Measurements from ENCODE around the gene GLB1L3.

GLB1L3 gene, protein sequence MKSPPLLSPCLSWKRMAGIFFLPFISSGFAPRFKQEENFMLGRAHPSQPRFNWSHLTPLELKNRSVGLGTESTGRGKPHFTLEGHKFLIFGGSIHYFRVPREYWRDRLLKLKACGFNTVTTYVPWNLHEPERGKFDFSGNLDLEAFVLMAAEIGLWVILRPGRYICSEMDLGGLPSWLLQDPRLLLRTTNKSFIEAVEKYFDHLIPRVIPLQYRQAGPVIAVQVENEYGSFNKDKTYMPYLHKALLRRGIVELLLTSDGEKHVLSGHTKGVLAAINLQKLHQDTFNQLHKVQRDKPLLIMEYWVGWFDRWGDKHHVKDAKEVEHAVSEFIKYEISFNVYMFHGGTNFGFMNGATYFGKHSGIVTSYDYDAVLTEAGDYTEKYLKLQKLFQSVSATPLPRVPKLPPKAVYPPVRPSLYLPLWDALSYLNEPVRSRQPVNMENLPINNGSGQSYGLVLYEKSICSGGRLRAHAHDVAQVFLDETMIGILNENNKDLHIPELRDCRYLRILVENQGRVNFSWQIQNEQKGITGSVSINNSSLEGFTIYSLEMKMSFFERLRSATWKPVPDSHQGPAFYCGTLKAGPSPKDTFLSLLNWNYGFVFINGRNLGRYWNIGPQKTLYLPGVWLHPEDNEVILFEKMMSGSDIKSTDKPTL

DNA sequence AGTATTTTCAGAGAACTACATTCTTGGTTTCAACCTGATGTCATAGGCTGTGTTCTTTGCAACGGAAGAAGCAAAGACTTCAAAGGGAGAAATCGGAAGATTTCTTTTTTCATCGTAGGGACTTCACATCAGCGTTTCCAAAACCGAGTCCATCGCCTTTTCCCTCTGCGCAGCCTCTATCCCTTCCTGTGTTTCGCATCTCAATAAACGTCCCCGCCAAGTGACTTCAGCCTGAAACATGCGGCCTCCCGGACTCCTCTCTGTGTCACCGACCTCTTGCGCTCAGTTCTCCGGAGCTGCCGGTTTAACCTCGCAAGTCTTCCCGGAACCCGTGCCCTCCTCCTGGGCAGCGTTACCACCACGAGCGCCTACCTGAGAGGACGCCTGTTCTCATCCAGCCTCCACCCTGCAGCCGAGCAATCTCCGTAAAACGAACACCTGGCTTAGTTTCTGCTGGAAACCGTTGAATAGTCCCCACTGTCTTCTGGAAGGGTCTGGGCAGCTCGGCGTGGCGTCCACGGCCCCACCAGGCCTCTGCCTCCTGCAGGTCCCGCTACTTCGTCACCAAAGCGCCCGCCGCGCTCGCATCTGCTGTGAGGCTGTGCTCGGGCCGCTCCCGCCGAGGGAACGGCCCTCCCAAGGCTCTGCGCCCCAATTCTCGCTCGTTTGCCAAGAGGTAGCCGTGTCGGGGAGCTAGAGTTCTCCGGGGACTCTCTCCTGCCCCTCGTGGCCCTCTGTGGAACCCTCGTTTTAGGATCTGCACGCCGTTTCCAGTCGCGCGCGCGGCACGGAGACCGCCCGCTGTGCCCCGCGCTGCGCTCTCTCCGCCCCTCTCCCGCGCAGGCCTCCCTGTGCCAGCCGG lies at the start of gene GLB1L3:
Gene GLB1L3, plus strand, starts transcription at position 846 of the 862 bp plus-strand sequence. CDS start 362 bp downstream, outside the sequence.
- TF ChIP-seq, protein P1, sequence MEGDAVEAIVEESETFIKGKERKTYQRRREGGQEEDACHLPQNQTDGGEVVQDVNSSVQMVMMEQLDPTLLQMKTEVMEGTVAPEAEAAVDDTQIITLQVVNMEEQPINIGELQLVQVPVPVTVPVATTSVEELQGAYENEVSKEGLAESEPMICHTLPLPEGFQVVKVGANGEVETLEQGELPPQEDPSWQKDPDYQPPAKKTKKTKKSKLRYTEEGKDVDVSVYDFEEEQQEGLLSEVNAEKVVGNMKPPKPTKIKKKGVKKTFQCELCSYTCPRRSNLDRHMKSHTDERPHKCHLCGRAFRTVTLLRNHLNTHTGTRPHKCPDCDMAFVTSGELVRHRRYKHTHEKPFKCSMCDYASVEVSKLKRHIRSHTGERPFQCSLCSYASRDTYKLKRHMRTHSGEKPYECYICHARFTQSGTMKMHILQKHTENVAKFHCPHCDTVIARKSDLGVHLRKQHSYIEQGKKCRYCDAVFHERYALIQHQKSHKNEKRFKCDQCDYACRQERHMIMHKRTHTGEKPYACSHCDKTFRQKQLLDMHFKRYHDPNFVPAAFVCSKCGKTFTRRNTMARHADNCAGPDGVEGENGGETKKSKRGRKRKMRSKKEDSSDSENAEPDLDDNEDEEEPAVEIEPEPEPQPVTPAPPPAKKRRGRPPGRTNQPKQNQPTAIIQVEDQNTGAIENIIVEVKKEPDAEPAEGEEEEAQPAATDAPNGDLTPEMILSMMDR (IDR thresholded peaks at IDR 0.05; ENCODE audit: insufficient read depth, low read length, poor library complexity, severe bottlenecking) = peak; percentile 54
- peak; percentile 68 for DNase-seq (ENCODE audit: extremely low read depth, insufficient read length)
- Histone ChIP-seq H3K36me3 (ENCODE audit: control insufficient read depth, insufficient read depth, low read length) (no peaks in the 10 kb centered on the region), H3K27me3 (replicated peaks; ENCODE audit: control insufficient read depth, insufficient read depth, low read length) (no peaks in the 10 kb centered on the region; the same call in 1 of the 2 replicates), H3K4me3 (replicated peaks; ENCODE audit: low read depth, low read length) (peak within 1 kb of the TSS; percentile 51)

GRCh38 chr11:134226806-134227325 lies 49.3 kb upstream of the GLB1L3 start:
- Histone ChIP-seq H3K36me3 (ENCODE audit: control insufficient read depth, insufficient read depth, low read length) (no peaks in the 10 kb centered on the region; the same call in 1 of the 2 replicates), H3K4me3 (replicated peaks; ENCODE audit: low read depth, low read length) (no peak overlapping the region), H3K27me3 (replicated peaks; ENCODE audit: control insufficient read depth, insufficient read depth, low read length) (no peaks in the 10 kb centered on the region)
- no peak for DNase-seq (ENCODE audit: extremely low read depth, insufficient read length)
- TF ChIP-seq, protein P1 (IDR thresholded peaks at IDR 0.05; ENCODE audit: insufficient read depth, low read length, poor library complexity, severe bottlenecking) = no peak

DNA sequence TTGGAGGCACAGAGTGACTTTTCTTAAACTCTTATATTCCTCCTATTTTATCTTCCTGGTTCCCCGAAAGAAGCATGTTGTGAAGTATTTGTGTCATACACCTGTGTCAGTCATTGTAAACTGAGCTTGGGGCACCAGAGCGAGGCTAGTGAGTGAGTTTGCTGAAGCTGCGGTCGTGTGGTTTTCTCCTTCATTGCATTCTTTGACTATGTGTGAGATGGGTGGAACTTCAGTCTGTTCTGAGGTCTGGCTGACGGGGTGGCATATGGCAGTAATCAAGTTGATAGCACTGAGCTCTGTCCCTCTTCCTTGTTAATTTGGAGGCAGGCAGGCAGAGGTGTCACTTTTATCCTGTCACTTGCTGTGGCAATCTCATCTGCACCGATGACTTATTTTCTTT lies 47.6 kb upstream of the GLB1L3 start:
- Histone ChIP-seq H3K4me3 (replicated peaks; ENCODE audit: low read depth, low read length) (no peak overlapping the region), H3K27me3 (replicated peaks; ENCODE audit: control insufficient read depth, insufficient read depth, low read length) (no peaks in the 10 kb centered on the region), H3K36me3 (ENCODE audit: control insufficient read depth, insufficient read depth, low read length) (no peaks in the 10 kb centered on the region)
- TF ChIP-seq, protein P1 (IDR thresholded peaks at IDR 0.05; ENCODE audit: insufficient read depth, low read length, poor library complexity, severe bottlenecking) = no peak
- peak; percentile 41 for DNase-seq (ENCODE audit: extremely low read depth, insufficient read length)

- TF ChIP-seq, protein P1 (IDR thresholded peaks at IDR 0.05; ENCODE audit: insufficient read depth, low read length, poor library complexity, severe bottlenecking) = no peak
These were observed 46.9 kb upstream of the GLB1L3 start for GRCh38 chr11:134229126-134229790.

DNA sequence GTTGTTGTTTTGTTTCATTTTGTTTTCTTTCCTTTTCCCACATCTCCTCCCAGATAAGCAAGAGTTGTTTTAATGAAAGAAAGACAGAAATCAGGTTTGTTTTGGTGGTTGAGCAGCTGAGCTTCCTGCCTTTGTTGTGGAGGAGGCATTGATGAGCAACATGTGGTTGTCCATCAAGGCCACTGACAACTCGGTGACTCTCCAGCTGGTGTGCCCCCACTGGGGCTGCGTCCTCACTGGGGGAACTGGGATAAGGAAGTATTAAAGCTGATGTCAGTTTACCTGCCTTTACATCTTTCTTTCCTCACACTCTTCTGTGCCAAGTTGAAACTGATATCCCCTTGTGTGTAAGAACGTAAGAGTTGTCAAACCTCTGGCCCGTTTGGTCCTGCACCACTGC lies 45.8 kb upstream of the GLB1L3 start:
- TF ChIP-seq, protein P1 (IDR thresholded peaks at IDR 0.05; ENCODE audit: insufficient read depth, low read length, poor library complexity, severe bottlenecking) = no peak
- H3K36me3 ChIP-seq (ENCODE audit: control insufficient read depth, insufficient read depth, low read length) = peaks cover 3% of the 10 kb centered on the region; the same call in 1 of the 2 replicates
- DNase-seq (ENCODE audit: extremely low read depth, insufficient read length) = no peak
- H3K4me3 ChIP-seq (replicated peaks; ENCODE audit: low read depth, low read length) = no peak overlapping the region
- H3K27me3 ChIP-seq (replicated peaks; ENCODE audit: control insufficient read depth, insufficient read depth, low read length) = no peaks in the 10 kb centered on the region

More at GRCh38 chr11:134229126-134229790, 46.9 kb upstream of the GLB1L3 start:
- Histone ChIP-seq H3K27me3 (replicated peaks; ENCODE audit: control insufficient read depth, insufficient read depth, low read length) (no peaks in the 10 kb centered on the region), H3K4me3 (replicated peaks; ENCODE audit: low read depth, low read length) (no peak overlapping the region), H3K36me3 (ENCODE audit: control insufficient read depth, insufficient read depth, low read length) (no peaks in the 10 kb centered on the region)
- DNase-seq (ENCODE audit: extremely low read depth, insufficient read length) = no peak

Measured in GM06990 (cell line).